A549 (cell line): ENCODE measurements around the gene CTAG2. TPM values are rescaled to one million over a fixed set of nuclear protein-coding genes. Genes with fewer than 3 reads are reported as not detected.

Experiments used
- ATAC-seq, 2 experiments: fragments of 200-7000 bp in 1 of 2; fragments of >200 bp in 1 of 2; cut with Nextera tagmentation in 1 of 2; cut with Tn5 transposase in 1 of 2; 3 replicates each; pipeline versions ENCODE4 v1.8.0 to v1.9.1; 2018 to 2020; ENCODE audit warnings: mild to moderate bottlenecking in 1 of 2, moderate library complexity in 1 of 2
- CTCF ChIA-PET: fragments of 300-600 bp; sonication (Branson Sonifier 250); formaldehyde crosslinking; extraction: SDS; loops from one replicate; lab custom pipeline; 2021; ENCODE audit warnings: antibody characterized with exemption, inconsistent platforms; lab: Yijun Ruan, JAX
- POLR2A ChIA-PET: fragments of 350-600 bp; formaldehyde crosslinking; extraction: SDS; loops from one replicate; lab custom pipeline; 2021; ENCODE audit warnings: antibody characterized with exemption, inconsistent platforms; lab: Yijun Ruan, JAX
- DNase-seq, 2 experiments: peaks; one replicate each; pipeline versions ENCODE4 v3.0.0 to v3.0.0-alpha.2; 2011 to 2016; ENCODE audit warnings: low read depth in 1 of 2, low spot score in 1 of 2
- FAIRE-seq: peaks from 2 replicates; lab custom pipeline; 2011; peaks lifted over from hg19 to GRCh38; lab: Jason Lieb, UNC
- H3K27ac ChIP-seq, 2 experiments: fragments of >200 bp; sonication (Bioruptor Twin); formaldehyde crosslinking; 3 replicates each; pipeline ENCODE4 v1.5.1; 2016 to 2017
- H3K4me1 ChIP-seq: fragments of >200 bp; sonication (Bioruptor Twin); formaldehyde crosslinking; 3 replicates; pipeline ENCODE4 v1.6.1; 2016
- H3K4me2 ChIP-seq: fragments of >200 bp; sonication (Bioruptor Twin); formaldehyde crosslinking; 3 replicates; pipeline ENCODE4 v1.6.1; 2016
- H3K4me3 ChIP-seq: fragments of >200 bp; sonication (Bioruptor Twin); formaldehyde crosslinking; 3 replicates; pipeline ENCODE4 v1.5.1; 2016
- H3K9me3 ChIP-seq: fragments of >200 bp; sonication (Bioruptor Twin); formaldehyde crosslinking; 3 replicates; pipeline ENCODE4 v1.6.1; 2016
- BHLHE40 ChIP-seq: IDR thresholded peaks from 2 replicates; pipeline ENCODE4 v1.6.1; 2012; ENCODE audit warnings: low read depth, low read length, inconsistent platforms
- CBX2 ChIP-seq: fragments of 200-600 bp; sonication (generic); IDR thresholded peaks from 2 replicates; pipeline ENCODE4 v1.6.1; 2016; ENCODE audit warnings: low read depth, mild to moderate bottlenecking, borderline replicate concordance
- CHD4 ChIP-seq: fragments of 200-600 bp; sonication (generic); IDR thresholded peaks from 2 replicates; pipeline ENCODE4 v1.6.1; 2016; ENCODE audit warnings: antibody characterized with exemption, mild to moderate bottlenecking, borderline replicate concordance
- EP300 ChIP-seq, 2 experiments: fragments of >200 bp; sonication (Bioruptor Twin); formaldehyde crosslinking; IDR thresholded peaks; 2 replicates in 1 of 2; 3 replicates in 1 of 2; pipeline ENCODE4 v1.6.1; 2016 to 2017
- FOSL2 ChIP-seq, 2 experiments: fragments of 450-650 bp in 1 of 2; fragments of >200 bp in 1 of 2; sonication (Bioruptor Twin) in 1 of 2; formaldehyde crosslinking; IDR thresholded peaks; 2 replicates each; pipeline versions ENCODE4 v1.5.0 to v1.6.1; 2016 to 2020; ENCODE audit warnings: mild to moderate bottlenecking in 1 of 2, moderate library complexity in 1 of 2
- HOXA7 ChIP-seq: fragments of 250-450 bp; sonication (Bioruptor Pico); IDR thresholded peaks from 2 replicates; pipeline ENCODE4 v1.5.0; 2020; ENCODE audit warnings: mild to moderate bottlenecking, moderate library complexity
- HOXB13 ChIP-seq: fragments of 250-450 bp; sonication (Bioruptor Pico); IDR thresholded peaks from 2 replicates; pipeline ENCODE4 v1.5.0; 2020; ENCODE audit warnings: low read depth, mild to moderate bottlenecking, moderate library complexity
- JUNB ChIP-seq: fragments of >200 bp; sonication (Bioruptor Twin); formaldehyde crosslinking; IDR thresholded peaks from 2 replicates; pipeline ENCODE4 v1.6.1; 2016
- KDM5A ChIP-seq: fragments of 200-600 bp; sonication (generic); IDR thresholded peaks from 2 replicates; pipeline ENCODE4 v1.6.1; 2016; ENCODE audit warnings: antibody characterized with exemption, mild to moderate bottlenecking
- MAZ ChIP-seq: fragments of 150-350 bp; IDR thresholded peaks from 2 replicates; pipeline ENCODE4 v1.6.1; 2014; ENCODE audit warnings: antibody characterized with exemption, low read depth, low read length, borderline replicate concordance
- MYC ChIP-seq: IDR thresholded peaks from 2 replicates; pipeline ENCODE4 v1.6.1; 2012; ENCODE audit warnings: mild to moderate bottlenecking, inconsistent platforms, low read length, improper control_type of control experiment, borderline replicate concordance
- NFE2L2 ChIP-seq: fragments of 150-350 bp; conservative IDR thresholded peaks from 2 replicates; pipeline ENCODE4 v1.6.1; 2014; ENCODE audit warnings: low read length
- RAD21 ChIP-seq, 2 experiments: fragments of >200 bp in 1 of 2; sonication (Bioruptor Twin) in 1 of 2; formaldehyde crosslinking in 1 of 2; IDR thresholded peaks in 1 of 2; conservative IDR thresholded peaks in 1 of 2; 2 replicates in 1 of 2; 3 replicates in 1 of 2; pipeline ENCODE4 v1.6.1; 2012 to 2018; ENCODE audit warnings: inconsistent platforms in 1 of 2
- RARB ChIP-seq: fragments of 250-450 bp; sonication (Bioruptor Pico); IDR thresholded peaks from 2 replicates; pipeline ENCODE4 v1.8.0; 2021; ENCODE audit warnings: mild to moderate bottlenecking, moderate library complexity
- RNF2 ChIP-seq: fragments of 200-600 bp; sonication (generic); IDR thresholded peaks from 2 replicates; pipeline ENCODE4 v1.6.1; 2016; ENCODE audit warnings: low read depth, mild to moderate bottlenecking, antibody characterized with exemption, moderate library complexity, borderline replicate concordance
- SMC3 ChIP-seq: fragments of >200 bp; sonication (Bioruptor Twin); formaldehyde crosslinking; IDR thresholded peaks from 3 replicates; pipeline ENCODE4 v1.6.1; 2018; ENCODE audit warnings: inconsistent platforms
- TFCP2L1 ChIP-seq: fragments of 250-450 bp; sonication (Bioruptor Pico); IDR thresholded peaks from 2 replicates; pipeline ENCODE4 v1.5.0; 2021; ENCODE audit warnings: mild to moderate bottlenecking
- WGBS: methylation state at CpG from one replicate; pipeline ENCODE4 v1.1.6; 2017; ENCODE audit errors: missing lambda C conversion rate; 5-methylcytosine and 5-hydroxymethylcytosine counted together
- polyA plus RNA-seq, 4 experiments: library from polyadenylated mRNA; depleted of rRNA in 3 of 4; stranded (reverse); fragments of >200 nt; fragmentation: RNase III in 1 of 4; extraction: RNeasy Plus Mini Kit Qiagen cat#74134 plus additional on column Dnase treatment in 1 of 4; gene quantifications; 2 replicates in 3 of 4; 3 replicates in 1 of 4; pipeline ENCODE4 v1.2.3, GENCODE V29; 2011 to 2017
- TF ChIP-seq, protein P1 (sequence below): fragments of 250-450 bp; sonication (Bioruptor Pico); IDR thresholded peaks from 2 replicates; pipeline ENCODE4 v1.5.0; 2021; ENCODE audit warnings: mild to moderate bottlenecking, moderate library complexity, borderline replicate concordance
- TF ChIP-seq, protein P2 (sequence below): IDR thresholded peaks from 2 replicates; pipeline ENCODE4 v1.6.1; 2012
- TF ChIP-seq, protein P3 (sequence below): IDR thresholded peaks from 2 replicates; pipeline ENCODE4 v1.6.1; 2012
- TF ChIP-seq, protein P4 (sequence below): fragments of 450-650 bp; IDR thresholded peaks from 2 replicates; pipeline ENCODE4 v1.6.1; 2014; ENCODE audit warnings: antibody characterized with exemption
- TF ChIP-seq, protein P5 (sequence below): IDR thresholded peaks from 2 replicates; pipeline ENCODE4 v1.6.1; 2012; ENCODE audit warnings: low read depth, borderline replicate concordance
- TF ChIP-seq, protein P6 (sequence below): fragments of 150-350 bp; IDR thresholded peaks from 2 replicates; pipeline ENCODE4 v1.6.1; 2014; ENCODE audit warnings: low read depth, mild to moderate bottlenecking, low read length
- TF ChIP-seq, protein P7 (sequence below): fragments of 200-600 bp; sonication (generic); IDR thresholded peaks from 2 replicates; pipeline ENCODE4 v1.6.1; 2016; ENCODE audit warnings: antibody characterized with exemption, mild to moderate bottlenecking, moderate library complexity
- TF ChIP-seq, protein P8 (sequence below): fragments of >200 bp; sonication (Bioruptor Twin); formaldehyde crosslinking; IDR thresholded peaks from 3 replicates; pipeline ENCODE4 v1.6.1; 2016

CTAG2 gene
- polyA plus RNA-seq, 2 of the 4 experiments (the other 2 are of a cell fraction) = not detected

DNA sequence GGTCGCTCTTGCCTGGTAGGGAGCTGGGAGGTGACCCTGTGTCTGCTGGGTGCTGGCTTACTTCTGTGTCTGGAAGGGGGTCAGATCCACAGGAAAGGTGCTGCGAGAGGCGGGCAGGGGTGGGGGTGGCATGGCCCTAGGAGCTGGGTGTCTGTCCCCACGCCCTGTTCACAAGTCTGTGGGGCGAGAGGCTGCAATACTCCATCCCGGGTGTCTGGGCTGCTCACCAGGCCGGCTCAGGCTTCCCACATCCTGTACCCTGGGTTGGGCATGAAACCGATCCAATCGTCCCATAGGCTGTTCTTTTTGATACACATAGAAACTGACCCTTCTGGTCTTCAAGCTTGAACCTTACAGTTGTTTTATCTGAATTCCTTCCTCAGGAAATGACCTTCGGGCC, 993 bp upstream of the CTAG2 start:
- no peak overlapping the region for H3K4me3 ChIP-seq
- CTCF ChIA-PET = no interaction called here
- POLR2A ChIA-PET = no interaction called here
- no peak for FAIRE-seq
- 61% methylated on average over 7 of the region's 10 CpGs for WGBS
- TF ChIP-seq, protein P1, sequence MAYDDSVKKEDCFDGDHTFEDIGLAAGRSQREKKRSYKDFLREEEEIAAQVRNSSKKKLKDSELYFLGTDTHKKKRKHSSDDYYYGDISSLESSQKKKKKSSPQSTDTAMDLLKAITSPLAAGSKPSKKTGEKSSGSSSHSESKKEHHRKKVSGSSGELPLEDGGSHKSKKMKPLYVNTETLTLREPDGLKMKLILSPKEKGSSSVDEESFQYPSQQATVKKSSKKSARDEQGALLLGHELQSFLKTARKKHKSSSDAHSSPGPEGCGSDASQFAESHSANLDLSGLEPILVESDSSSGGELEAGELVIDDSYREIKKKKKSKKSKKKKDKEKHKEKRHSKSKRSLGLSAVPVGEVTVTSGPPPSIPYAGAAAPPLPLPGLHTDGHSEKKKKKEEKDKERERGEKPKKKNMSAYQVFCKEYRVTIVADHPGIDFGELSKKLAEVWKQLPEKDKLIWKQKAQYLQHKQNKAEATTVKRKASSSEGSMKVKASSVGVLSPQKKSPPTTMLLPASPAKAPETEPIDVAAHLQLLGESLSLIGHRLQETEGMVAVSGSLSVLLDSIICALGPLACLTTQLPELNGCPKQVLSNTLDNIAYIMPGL = no peak
- no peak for TF ChIP-seq RAD21 (conservative IDR thresholded peaks at IDR 0.05 in 1 of 2, IDR thresholded peaks at IDR 0.05 in 1 of 2)
- TF ChIP-seq, protein P2, sequence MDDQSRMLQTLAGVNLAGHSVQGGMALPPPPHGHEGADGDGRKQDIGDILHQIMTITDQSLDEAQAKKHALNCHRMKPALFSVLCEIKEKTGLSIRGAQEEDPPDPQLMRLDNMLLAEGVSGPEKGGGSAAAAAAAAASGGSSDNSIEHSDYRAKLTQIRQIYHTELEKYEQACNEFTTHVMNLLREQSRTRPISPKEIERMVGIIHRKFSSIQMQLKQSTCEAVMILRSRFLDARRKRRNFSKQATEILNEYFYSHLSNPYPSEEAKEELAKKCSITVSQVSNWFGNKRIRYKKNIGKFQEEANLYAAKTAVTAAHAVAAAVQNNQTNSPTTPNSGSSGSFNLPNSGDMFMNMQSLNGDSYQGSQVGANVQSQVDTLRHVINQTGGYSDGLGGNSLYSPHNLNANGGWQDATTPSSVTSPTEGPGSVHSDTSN = no peak
- no peak for TF ChIP-seq MYC
- no peak for TF ChIP-seq HOXA7
- TF ChIP-seq EP300 (IDR thresholded peaks at IDR 0.05) = no peak
- no peak for TF ChIP-seq KDM5A
- TF ChIP-seq, protein P3, sequence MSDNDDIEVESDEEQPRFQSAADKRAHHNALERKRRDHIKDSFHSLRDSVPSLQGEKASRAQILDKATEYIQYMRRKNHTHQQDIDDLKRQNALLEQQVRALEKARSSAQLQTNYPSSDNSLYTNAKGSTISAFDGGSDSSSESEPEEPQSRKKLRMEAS = no peak
- TF ChIP-seq HOXB13 (CRISPR knock-in tag) = no peak
- no peak for TF ChIP-seq JUNB
- no peak for TF ChIP-seq SMC3
- TF ChIP-seq, protein P4, sequence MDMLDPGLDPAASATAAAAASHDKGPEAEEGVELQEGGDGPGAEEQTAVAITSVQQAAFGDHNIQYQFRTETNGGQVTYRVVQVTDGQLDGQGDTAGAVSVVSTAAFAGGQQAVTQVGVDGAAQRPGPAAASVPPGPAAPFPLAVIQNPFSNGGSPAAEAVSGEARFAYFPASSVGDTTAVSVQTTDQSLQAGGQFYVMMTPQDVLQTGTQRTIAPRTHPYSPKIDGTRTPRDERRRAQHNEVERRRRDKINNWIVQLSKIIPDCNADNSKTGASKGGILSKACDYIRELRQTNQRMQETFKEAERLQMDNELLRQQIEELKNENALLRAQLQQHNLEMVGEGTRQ = no peak
- TF ChIP-seq MAZ = no peak
- TF ChIP-seq, protein P5, sequence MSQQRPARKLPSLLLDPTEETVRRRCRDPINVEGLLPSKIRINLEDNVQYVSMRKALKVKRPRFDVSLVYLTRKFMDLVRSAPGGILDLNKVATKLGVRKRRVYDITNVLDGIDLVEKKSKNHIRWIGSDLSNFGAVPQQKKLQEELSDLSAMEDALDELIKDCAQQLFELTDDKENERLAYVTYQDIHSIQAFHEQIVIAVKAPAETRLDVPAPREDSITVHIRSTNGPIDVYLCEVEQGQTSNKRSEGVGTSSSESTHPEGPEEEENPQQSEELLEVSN = no peak
- TF ChIP-seq TFCP2L1 (CRISPR knock-in tag) = no peak
- TF ChIP-seq, protein P6, sequence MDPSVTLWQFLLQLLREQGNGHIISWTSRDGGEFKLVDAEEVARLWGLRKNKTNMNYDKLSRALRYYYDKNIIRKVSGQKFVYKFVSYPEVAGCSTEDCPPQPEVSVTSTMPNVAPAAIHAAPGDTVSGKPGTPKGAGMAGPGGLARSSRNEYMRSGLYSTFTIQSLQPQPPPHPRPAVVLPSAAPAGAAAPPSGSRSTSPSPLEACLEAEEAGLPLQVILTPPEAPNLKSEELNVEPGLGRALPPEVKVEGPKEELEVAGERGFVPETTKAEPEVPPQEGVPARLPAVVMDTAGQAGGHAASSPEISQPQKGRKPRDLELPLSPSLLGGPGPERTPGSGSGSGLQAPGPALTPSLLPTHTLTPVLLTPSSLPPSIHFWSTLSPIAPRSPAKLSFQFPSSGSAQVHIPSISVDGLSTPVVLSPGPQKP = no peak
- TF ChIP-seq RARB (CRISPR knock-in tag) = no peak
- ATAC-seq = no peak
- no peak overlapping the region for H3K27ac ChIP-seq
- H3K9me3 ChIP-seq = no peaks in the 10 kb centered on the region
- H3K4me1 ChIP-seq = no peaks in the 10 kb centered on the region
- DNase-seq = no peak
- H3K4me2 ChIP-seq = no peak overlapping the region

DNA sequence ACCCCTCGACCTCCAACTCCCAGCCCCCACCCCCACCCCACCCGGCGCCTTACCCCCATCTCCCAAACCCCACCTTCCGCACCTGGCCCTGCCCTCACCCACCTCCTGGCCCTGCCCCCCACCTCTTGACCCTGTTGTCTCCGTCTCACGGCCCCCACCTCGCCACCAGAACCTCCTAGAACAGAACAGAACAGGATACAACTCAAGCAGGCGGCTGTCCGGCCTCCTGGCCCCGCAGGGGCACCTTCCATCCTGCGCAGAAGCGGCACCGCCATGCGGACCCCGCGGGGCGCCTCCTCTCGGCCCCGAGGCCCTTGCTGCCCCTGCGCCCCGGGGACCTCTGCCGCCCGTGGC, 354 bp downstream of the CTAG2 start:
- Histone ChIP-seq H3K4me3 (no peak overlapping the region), H3K4me2 (no peak overlapping the region), H3K4me1 (no peaks in the 10 kb centered on the region), H3K9me3 (no peaks in the 10 kb centered on the region), H3K27ac (no peak overlapping the region)
- no peak for FAIRE-seq
- no peak for ATAC-seq
- POLR2A ChIA-PET = no interaction called here
- no CpG with 5 or more reads among the region's 23 CpGs for WGBS
- DNase-seq = no peak
- CTCF ChIA-PET = no interaction called here
- TF ChIP-seq CBX2 (no peak), RAD21 (conservative IDR thresholded peaks at IDR 0.05 in 1 of 2, IDR thresholded peaks at IDR 0.05 in 1 of 2) (no peak), FOSL2 (IDR thresholded peaks at IDR 0.05) (no peak), FOSL2 (CRISPR knock-in tag; IDR thresholded peaks at IDR 0.05) (no peak), BHLHE40 (no peak), NFE2L2 (no peak), KDM5A (no peak), RNF2 (no peak), RARB (CRISPR knock-in tag) (no peak), CHD4 (no peak), JUNB (no peak)
- TF ChIP-seq, protein P7, sequence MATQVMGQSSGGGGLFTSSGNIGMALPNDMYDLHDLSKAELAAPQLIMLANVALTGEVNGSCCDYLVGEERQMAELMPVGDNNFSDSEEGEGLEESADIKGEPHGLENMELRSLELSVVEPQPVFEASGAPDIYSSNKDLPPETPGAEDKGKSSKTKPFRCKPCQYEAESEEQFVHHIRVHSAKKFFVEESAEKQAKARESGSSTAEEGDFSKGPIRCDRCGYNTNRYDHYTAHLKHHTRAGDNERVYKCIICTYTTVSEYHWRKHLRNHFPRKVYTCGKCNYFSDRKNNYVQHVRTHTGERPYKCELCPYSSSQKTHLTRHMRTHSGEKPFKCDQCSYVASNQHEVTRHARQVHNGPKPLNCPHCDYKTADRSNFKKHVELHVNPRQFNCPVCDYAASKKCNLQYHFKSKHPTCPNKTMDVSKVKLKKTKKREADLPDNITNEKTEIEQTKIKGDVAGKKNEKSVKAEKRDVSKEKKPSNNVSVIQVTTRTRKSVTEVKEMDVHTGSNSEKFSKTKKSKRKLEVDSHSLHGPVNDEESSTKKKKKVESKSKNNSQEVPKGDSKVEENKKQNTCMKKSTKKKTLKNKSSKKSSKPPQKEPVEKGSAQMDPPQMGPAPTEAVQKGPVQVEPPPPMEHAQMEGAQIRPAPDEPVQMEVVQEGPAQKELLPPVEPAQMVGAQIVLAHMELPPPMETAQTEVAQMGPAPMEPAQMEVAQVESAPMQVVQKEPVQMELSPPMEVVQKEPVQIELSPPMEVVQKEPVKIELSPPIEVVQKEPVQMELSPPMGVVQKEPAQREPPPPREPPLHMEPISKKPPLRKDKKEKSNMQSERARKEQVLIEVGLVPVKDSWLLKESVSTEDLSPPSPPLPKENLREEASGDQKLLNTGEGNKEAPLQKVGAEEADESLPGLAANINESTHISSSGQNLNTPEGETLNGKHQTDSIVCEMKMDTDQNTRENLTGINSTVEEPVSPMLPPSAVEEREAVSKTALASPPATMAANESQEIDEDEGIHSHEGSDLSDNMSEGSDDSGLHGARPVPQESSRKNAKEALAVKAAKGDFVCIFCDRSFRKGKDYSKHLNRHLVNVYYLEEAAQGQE = no peak
- TF ChIP-seq, protein P8, sequence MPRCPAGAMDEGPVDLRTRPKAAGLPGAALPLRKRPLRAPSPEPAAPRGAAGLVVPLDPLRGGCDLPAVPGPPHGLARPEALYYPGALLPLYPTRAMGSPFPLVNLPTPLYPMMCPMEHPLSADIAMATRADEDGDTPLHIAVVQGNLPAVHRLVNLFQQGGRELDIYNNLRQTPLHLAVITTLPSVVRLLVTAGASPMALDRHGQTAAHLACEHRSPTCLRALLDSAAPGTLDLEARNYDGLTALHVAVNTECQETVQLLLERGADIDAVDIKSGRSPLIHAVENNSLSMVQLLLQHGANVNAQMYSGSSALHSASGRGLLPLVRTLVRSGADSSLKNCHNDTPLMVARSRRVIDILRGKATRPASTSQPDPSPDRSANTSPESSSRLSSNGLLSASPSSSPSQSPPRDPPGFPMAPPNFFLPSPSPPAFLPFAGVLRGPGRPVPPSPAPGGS = no peak
- TF ChIP-seq, protein P2 = no peak
